Stimulated activated CD4-positive, alpha-beta T cell treated with anti-CD3 and anti-CD28 coated beads, Interleukin-12 subunit alpha, Interleukin-12 subunit beta, amount 100 ng/mL, for 4 hours (primary cell): ENCODE results near the gene EXOC3L4.

Source experiments
- DNase-seq: peaks from one replicate; pipeline ENCODE4 v3.0.0-alpha.2; 2020

The EXOC3L4 gene

DNA sequence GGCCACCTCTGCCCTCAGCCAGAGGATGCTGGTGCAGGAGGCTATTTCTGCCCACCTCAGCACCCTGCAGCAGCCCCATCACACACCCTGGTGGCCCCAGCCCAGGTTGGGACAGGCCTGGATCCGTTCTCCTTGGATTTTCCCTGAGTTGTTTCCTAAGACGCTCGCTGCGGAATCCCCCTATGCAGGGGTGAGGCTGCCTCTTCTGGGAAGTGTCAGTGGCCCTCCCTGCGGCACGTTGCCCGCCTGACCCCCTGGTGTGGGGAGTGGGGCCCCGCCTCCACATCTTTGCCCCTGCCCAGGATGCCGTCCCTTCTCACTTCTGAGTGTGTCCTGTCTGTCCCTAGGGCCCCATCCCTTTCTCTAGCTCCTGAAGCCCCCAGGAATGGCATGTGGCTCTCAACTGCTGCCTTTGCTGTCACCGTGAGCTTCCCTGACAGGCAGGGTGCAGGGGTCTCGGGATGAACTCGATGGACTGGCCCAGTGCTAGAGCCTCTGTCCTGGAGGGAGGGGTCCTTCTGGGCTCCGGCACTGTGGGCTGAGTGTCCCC lies 594 bp upstream of the EXOC3L4 start:
- DNase-seq, result no peak

DNA sequence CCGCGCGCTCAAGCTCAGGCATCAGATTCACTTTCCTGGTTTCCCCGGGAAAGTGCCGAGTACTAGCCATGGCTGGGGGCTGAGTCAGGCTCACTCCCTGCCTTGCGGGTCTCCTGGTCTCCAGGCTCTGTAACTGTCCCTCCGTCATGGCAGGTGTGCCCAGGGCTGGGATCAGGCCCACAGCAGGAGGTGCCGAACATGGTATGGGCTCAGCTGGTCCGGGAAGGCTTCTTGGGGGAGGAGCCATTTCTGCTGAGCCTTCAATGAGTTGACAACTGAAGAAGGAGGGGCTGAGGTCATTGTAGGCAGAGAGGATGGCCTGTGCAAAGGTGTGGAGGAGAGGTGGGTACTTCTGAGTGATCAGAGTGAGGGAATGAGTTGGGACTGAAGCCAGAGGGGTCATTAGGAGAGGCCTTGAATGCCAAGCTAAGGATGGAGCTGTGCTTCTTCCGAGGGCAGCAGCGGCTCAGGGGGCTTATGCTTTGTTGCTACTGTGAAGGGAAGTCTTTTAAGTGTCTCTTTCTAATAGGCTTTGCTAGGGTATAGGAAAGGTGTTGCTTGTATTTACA lies 769 bp downstream of the EXOC3L4 start:
- no peak for DNase-seq

DNA sequence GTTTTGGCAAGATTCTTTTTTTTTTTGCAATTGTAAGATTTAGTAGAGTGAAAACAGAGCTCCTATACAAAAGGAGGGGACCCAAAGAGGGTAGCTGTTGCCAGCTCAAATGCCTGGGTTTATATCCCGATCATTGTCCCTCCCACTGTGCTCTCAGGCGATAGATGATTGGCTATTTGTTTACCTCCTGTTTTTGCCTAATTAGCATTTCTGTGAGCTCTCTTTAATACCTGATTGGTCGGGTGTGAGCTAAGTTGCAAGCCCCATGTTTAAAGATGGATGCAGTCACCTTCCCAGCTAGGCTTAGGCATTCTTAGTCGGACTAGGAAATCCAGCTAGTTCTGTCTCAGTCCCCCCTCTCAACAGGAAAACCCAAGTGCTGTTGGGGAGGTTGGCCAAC lies 1.9 kb downstream of the EXOC3L4 start:
- no peak for DNase-seq

DNA sequence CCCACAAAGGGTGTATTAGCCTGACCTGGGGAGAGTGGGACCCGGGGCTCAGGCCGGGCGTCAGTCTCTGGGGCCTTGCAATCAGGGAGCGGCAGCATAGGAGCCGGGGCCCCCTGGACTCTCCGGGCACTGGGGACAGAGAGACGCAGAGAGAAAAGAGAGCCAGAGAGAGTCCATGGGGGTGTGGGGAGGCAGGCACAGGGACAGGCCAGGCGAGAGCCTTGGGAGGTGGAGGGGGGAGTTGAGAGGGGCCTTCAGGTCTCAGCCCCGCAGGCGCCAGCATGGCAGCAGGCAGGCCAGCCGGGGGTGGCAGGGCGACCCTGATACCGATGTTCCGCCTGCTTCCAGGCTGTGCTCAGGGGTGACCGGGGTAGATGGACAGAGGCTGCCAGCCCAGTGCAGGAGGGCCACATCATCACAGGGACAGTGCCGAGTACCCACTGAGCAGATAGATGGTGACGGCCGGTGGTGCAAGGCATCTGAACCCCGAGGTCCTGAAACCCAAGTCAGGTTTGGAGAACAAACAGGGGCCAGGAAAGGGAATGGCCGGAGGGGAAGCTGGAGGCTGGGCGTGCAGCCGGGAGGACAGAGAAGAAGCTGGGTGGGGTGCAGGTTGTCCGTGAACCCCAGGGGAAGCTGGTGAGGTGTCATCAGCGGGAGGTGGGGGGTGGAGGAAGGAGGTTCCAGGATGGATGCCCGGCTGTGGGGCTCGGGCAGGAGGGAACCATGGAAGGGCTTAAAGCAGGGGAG lies 2.9 kb downstream of the EXOC3L4 start:
- no peak for DNase-seq

DNA sequence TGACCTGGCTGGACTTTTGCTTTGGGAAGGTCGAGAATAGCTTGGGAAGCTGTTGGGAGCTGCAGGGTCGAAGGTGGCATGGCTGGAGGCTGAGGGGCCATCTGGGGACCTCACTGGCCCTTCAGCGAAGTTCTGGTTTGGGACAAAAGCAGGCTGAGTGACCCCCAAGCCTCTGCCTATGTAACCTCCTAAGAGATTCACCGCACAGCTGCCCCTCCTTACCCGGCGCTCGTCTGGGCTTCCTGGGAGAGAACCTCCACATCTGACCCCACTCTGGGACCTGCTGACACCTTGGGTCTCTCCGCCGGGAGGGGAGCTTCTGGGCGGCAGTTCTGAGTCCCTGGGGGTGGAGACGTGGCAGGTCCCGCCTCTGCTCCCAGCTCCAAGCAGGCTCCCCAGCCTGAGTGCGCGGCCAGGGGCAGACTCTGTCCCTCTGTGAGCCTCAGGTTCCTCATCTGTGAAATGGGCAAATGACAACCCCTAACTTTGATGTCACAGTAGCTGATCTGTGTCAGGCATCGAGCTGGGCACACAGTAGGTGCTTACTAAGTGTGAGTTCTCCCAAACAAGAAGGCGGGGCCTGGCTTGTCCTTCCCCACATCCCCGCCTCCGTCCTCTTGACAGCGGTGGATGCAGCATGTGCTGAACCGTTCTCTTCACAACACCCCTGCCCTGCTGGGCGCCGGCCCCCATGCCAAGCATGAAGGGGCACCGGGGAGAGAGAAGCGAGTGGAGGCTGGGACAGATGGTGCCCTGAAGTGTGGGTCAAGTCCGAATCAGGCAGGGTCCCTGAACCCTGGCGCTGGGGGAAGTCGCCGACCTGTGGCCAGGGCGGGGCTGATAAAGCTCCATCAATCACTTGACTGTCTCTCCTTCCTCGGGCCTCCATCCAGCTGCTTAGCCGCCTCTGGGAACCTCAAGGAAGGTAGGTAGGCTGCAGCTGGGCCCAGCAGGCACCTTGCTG lies 3.8 kb downstream of the EXOC3L4 start:
- DNase-seq, result no peak

DNA sequence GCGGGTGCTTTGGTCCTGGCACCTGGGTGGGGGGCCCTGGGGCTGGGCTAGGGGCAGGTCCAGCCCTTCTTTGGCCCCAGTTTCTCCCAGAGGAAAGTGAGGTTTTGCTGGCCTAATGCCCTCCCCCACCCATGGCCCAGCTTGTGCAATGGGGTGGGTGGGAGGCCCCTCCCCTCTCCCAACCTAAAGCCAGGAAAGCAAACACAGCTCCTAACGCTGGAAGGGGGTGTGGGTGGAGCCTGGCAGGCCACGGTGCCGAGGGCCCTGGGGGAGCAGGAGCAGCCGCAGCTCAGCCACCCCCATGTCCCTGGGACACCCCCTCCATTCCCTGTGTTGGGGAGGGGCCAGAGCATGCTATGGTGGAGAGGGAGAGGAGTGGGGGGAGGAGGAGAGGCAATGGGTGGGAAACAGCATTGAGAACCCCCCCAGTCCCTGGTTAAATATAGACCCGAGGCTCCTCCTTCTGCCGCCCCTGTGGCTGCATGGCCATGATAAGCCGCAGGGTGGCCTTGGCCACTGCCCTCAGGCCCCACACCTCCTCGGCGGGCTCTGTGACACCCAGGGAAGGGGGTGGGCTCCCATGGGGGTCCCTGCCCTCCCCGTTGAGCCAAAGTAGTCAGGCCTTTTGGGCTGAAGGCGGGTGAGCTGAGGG lies 4.7 kb downstream of the EXOC3L4 start:
- no peak for DNase-seq

DNA sequence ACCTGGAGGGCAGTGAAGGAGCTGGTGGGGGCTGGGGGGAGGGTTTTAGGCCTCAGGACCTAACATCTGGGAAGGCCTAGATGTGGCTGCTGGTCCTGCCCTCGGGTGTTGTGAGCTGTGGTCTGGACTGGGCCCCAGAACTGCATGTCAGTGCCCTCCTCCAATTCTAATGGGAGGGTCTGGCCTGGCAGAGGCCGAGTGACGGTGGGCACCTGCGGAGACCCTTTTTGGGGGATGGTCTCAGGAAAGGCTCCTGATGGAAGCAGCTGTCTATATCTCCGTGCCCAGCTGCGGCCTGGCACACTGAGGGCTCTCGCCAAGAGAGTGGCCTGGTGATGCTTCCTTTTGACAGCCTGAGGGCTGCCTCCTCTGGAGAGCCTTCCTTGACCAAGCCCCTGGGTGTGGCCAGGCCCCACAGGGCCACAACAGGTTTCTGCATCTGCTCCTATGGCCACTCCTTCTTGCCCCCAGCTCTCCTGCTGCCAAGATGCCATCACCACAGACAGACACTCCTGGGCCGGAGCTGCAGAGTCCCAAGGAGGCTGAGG lies 5.3 kb downstream of the EXOC3L4 start:
- no peak for DNase-seq

DNA sequence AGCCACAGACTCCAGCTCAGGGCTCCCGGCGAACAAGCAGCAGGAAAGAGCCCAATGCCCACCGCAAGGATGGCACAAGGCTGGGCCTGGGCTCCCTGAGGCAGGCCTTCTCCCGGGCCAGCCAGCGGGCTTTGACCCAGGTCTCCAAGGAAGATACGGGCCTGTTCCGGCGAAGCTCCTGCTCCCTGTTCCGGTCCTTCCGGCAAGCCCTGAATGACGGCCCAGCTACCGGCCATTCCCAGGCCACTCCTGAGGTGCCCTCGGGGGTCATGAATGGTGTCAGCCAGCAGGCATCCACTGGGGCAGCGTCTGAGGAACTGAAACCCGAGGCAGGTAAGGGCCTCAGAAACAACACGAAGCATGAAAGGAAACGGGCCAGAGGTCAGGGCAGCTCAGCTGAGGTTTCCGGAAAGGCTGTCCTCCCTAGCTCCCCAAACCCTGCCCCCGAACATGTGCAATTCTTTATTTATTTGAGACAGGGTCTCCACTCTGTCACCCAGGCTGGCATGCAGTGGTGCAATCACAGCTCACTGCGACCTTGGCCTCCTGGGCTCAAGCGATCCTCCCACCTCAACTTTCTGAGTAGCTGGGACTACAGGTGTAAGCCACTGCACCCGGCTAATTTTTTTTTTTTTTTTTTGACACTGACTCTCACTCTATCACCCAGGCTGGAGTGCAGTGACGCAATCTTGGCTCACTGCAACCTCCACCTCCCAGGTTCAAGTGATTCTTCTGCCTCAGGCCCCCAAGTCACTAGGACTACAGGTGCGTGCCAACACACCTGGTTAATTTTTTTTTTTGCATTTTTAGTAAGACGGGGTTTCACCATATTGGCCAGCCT lies 6.0 kb downstream of the EXOC3L4 start:
- DNase-seq, result no peak

DNA sequence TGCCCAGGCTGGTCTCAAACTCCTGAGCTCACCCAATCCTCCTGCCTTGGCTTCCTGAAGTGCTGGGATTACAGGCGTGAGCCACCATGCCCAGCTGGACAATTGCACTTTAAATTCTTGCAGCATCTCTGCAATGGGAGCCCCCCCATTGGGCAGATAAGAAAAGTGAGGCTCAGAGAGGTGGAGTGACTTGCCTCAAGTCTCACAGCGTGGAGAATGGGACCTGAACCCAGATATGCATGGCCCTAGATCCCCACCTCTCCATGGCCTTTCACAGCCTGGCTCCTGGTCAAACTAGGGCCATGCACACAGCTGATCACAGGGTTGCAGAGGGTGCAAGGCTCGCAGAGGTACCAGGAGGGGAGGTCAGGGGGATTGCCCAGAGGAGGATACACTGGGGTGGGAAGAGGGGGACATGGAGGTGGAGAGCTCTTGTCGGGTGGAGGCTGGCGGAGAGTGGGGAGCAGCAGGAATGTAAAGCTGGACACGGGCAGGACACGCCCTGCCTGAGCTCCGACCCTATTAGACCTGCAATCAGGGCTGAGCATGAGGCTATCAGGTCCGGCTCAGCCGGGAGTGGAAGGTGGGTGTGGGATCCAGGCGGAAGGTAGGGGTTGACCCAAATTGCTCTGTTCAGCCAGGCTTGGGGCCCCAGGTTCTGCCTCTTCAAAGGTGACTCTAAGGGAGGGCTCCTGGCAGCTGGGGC lies 6.9 kb downstream of the EXOC3L4 start:
- no peak for DNase-seq

DNA sequence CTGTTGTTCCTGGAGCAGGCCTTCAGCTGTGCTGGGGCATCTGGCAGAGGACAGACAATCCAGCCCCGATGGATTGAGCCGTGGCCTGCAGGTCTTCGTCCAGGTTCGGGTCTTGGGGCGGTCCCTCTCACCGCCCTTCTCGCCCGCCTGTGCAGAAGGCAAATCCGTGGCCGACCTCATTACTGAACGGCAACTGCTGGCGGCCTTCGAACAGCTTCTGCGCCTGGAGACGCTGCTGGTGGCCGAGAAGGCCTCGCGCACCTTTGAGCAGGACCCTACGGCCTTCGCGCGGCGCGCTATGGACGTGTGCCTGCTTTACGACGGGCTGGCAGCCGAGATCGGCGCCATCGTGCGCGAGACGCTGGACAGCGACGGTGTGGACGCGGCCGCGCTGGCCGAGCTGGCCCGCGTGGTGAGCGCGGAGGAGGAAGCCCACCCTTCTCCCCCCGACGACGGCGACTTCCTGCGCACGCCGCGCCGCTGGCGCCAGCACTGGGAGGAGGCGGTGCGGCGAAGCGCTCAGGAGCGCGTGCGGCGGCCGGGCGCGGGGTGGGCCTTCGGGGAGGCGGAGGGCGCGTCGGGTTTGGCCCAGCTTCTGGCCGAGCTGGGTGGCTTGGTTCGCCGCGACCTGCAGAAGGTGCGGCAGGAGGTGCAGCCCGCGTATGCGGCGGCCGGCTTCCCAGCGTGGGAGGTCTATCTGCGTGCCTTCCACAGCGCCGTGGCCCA lies 7.6 kb downstream of the EXOC3L4 start:
- no peak for DNase-seq

DNA sequence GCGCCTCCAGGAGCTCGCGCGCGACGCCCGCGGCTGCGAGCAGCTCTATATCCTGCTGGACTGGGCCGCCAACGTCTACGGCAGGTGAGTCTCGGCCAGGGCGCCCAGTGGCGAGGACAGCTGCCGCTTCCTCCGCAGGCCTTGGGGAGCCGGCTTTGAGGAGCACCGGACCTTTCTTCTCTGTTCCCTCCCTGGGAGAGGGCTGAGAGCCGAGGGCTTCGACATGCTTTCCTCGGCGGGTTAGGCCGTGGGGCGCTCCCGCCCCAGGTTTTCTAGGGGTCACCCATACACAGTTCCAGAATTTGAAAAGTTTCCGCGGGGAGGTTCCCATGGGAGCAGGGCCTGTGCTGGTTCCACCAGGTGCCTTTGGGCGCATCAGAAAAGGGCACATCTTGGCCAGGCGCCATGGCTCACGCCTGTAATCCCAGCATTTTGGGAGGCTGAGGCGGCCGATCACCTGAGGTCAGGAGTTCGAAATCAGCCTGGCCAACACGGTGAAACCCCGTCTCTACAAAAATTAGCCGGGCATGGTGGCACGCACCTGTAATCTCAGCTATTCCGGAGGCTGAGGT lies 8.2 kb downstream of the EXOC3L4 start:
- DNase-seq, result no peak

DNA sequence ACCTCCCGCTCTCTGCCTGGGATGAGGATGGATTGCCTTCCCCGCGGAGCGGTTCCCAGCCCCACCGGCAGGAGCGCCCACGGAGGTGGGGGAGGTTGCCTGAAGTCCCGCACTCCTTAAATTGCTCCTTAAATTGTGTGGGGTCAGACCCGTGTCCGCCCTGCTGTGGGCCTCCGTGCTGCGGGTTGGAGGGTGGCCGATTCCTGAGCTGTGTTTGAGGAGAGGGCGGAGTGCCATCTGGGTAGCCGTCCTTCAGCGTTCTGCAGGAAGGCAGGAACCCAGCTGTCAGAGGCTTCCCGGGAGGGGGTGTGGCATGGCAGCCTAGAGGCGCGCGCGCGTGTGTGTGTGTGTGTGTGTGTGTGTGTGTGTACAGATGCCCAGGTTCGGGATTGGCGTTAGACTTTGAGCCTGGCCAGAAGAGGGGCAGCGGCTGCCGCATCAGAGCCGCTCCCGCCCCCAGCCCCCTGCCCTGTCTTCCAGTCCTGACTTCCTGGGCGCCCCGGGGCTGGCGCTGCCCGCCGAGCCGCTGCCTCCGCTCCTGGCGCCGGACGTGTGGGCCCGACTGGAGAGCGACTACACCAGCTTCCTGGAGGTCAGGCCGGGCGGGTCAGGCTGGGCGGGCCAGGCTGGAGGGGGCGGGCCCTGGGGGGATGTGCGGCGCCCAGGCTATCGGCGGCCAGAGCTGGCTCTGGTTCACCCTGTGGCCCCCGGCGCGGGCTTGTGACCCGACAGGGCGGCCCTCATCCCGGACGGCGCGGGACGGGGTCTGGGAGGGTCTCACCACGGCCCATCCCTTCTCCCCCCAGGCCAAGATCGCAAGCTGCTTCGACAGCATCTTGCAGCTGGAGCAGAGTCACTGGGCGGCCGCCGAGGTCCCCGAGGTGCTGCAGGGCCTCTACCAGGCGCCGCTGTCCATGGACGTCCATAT lies 9.2 kb downstream of the EXOC3L4 start:
- no peak for DNase-seq

DNA sequence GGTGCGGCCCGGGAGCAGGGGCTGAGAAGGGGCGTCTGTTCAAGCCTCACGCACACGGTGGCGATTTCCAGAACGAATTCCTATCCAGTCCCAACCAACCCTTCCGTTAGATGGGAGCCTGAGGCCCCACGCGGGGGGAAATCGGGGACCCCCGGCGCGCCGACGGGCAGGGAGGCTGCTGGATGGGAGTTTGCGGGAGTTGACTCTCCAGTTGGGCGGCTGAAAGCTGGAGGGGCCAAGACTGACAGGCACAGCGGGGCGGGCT lies 9.8 kb downstream of the EXOC3L4 start:
- DNase-seq, result no peak

DNA sequence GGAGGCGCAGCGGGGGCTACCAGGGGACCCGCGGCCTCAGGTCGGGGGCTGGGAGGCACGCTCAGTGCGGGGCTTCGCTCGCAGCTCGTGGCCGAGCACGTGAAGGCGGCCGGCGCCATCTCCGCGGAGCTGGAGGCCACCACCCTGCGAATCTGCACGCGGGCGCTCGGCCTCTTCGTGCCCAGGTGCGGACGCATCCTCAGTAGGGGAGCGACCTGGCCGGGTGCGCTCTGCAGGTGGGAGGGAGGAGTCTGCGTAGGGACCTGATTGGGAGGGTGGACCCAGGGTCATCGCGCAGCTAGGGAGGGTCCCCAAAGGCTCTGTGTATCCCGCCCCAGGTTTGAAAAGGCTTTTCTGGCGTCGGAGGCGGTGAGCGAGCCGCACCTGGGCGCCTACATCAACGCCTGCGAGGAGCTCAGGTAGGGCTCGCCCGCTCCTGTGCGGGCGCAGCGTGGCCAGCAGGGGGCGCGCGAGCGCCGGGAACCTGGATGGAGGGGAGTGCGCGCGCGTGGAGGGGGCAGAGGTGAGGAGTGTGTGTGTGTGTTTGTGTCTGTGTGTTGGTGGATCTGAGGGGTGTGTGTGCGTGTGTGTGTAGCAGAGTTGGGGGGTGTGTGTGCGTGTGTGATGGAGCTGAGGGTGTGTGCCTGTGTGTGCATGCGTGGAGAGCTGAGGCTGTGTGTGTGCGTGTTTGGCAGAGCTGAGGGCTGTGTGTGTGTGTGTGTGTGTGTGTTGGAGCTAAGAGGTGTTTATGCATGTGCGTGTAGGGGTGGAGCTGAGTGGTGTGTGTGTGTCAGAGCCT lies 10.3 kb downstream of the EXOC3L4 start:
- DNase-seq, result peak; percentile 74

DNA sequence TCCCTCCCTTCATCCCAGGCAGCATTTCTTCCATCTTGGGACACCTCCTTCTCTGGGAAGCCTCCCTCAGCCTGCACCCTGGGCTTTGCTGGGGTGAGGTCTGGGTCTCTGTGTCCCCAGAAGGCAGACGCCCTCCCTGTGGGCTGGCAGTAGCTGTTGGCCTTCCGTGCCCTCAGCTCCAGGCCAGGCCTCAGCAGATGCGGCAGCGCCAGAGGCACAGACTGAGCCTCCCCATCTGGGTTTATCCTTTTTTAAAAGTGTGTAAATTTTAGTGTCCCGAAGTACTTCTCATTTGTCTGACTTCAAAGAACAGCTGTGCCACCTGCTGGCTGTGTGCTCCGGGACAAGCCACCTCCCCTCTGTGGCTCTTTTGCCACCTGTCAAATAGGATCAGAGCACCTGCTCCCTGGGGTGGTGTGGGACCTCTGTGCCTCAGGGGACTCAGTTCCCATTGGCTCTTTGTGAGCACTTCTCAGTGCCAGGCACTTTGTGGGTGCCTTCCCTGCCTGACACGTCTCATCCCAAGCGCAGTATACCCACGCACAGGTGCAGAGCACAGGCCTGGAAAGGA lies 11.1 kb downstream of the EXOC3L4 start:
- DNase-seq, result no peak

DNA sequence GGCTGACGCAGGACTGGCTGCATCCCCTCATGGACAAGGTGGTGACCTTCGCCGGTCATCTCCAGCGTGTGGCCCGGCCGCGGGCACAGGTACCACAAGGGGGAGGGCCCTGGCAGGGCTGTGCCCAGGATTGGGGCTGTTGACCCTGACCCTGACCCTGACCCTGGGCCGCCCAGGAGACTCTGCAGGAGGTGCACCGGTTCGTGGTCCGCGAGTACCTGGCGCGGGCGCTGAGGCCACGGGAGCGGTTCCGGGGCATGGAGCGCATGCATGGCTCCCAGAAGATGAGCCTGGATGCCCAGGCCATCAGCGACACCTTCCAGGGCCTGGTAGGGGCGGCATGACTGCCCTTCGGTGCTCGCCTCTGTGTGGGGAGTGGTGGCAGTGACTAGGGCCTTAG lies 12.9 kb downstream of the EXOC3L4 start:
- DNase-seq, result no peak

DNA sequence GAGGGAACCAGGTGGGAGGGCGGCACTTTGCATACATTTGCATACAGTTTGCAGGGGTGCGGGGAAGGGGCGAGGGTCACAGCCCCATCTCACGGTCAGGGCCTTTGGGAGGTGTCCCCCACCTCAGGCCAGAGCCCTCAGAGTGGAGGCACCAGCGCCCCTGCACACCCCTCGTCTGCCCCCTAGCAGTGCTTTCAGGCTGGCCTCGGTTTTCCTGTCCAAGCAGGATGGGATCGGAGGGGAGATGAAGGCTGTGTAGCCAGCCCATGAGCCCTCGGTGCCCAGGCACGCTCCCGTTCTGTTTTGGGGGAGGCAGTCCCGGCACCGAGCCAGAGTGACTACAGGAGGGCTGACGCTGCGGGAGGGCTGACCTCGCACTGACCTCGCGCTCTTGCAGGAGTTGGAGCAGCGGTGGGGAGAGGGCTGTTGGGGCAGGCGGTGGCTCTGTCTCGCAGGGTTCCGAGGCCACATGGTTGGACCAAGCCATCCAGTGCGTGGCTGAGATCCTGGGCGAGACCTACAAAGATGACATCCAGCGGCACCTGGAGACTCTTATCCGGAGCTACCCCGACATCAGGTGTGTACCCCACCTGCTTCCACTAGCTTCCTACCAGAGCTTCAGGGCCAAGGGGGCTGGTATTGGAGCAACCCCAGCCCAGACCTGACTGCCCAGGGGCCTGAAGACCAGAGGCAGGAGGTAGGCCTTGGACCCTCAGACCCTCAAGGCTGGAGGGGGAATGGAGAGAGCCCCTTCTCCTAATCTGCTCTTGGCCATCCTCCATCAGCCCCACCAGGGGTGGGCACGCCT lies 13.6 kb downstream of the EXOC3L4 start:
- no peak for DNase-seq
